Right cardiac atrium (tissue), 5 donors: ENCODE results near the gene ADAMTS17. TPM values are rescaled to one million over a fixed set of nuclear protein-coding genes. Genes with fewer than 3 reads are reported as not detected.

Experiments
- ATAC-seq, 2 donors: fragments of 200-7000 bp; cut with Tn5 transposase; one replicate each; pipeline versions ENCODE4 v1.8.0 to v1.9.1; 2020; ENCODE audit warnings: moderate library complexity in 2 of 2, mild to moderate bottlenecking in 1 of 2
- DNase-seq, 3 donors: peaks; one replicate each; pipeline ENCODE4 v3.0.0-alpha.2; 2020
- H3K27ac ChIP-seq: one replicate; pipeline ENCODE4 v1.5.1; 2013; ENCODE audit warnings: mild to moderate bottlenecking, low read length, control low read depth, moderate library complexity
- H3K27me3 ChIP-seq: one replicate; pipeline ENCODE4 v1.6.1; 2013; ENCODE audit not compliant: control insufficient read depth, insufficient read depth
- H3K4me1 ChIP-seq: one replicate; pipeline ENCODE4 v1.6.1; 2013; ENCODE audit warnings: low read length; ENCODE audit not compliant: control insufficient read depth, insufficient read depth
- H3K4me3 ChIP-seq: one replicate; pipeline ENCODE4 v1.5.1; 2013; ENCODE audit warnings: low read length, control low read depth
- H3K9me3 ChIP-seq: one replicate; pipeline ENCODE4 v1.6.1; 2013; ENCODE audit warnings: low read length; ENCODE audit not compliant: control insufficient read depth
- WGBS: extraction: QIAGEN DNeasy Blood & Tissue Kit; methylation state at CpG from one replicate; pipeline ENCODE4 v1.1.7; 2013; 5-methylcytosine and 5-hydroxymethylcytosine counted together
- intact Hi-C, 4 donors: fragments of 100-400 bp; cut with DNase I; formaldehyde crosslinking; loops; one replicate each; pipeline versions ENCODE4 v1.11.0 to v1.14.0; 2022 to 2023
- polyA plus RNA-seq: library from polyadenylated mRNA; stranded (reverse); fragments of 200-250 nt; gene quantifications from one replicate; pipeline ENCODE4 v1.2.3, GENCODE V29; 2013
- total RNA-seq, 4 donors: library from RNA; stranded (reverse); fragmentation: NEBNext Ultra II Directional; extraction: Animal tissue kit (Norgen Biotek cat#: 25700); gene quantifications; one replicate each; pipeline ENCODE4 v1.2.1, GENCODE V29; 2021
- donor health status: healthy with polysubstance abuse.
- donor health status: DM: no; HTN: yes; CAD: no.
- donor health status: DM: no; HTN: no; CAD: no.
- donor health status: DM: no; HTN: yes; CAD: no; lungs with severe emphysema.
- donor health status: DM: yes; HTN: yes; CAD: no.

Gene ADAMTS17
- total and polyA plus RNA-seq, 5 donors, result 1.2 to 6.5 (median 2.6) TPM

GRCh38 chr15:100234158-100235029, 107.4 kb downstream of the ADAMTS17 start:
- Histone ChIP-seq H3K4me3 (no peak overlapping the region), H3K4me1 (peaks cover 11% of the 10 kb centered on the region), H3K27me3 (no peaks in the 10 kb centered on the region), H3K9me3 (no peaks in the 10 kb centered on the region), H3K27ac (peak overlapping the region; percentile 34)
- DNase-seq (peak; percentile 77 to 90 (median 85)), ATAC-seq (peak; percentile 89 to 91)
- 42% methylated on average over 20 of the region's 20 CpGs for WGBS
- intact Hi-C loops, result no loop called here

- no peaks in the 10 kb centered on the region for H3K9me3 ChIP-seq
- no peak overlapping the region for H3K27ac ChIP-seq
- DNase-seq, result no peak
- H3K27me3 ChIP-seq, result no peaks in the 10 kb centered on the region
- 86% methylated on average over 4 of the region's 4 CpGs for WGBS
- no peak overlapping the region for H3K4me3 ChIP-seq
- no peak for ATAC-seq
- peaks cover 11% of the 10 kb centered on the region for H3K4me1 ChIP-seq
- intact Hi-C loops, result no loop called here
These were observed 111.0 kb downstream of the ADAMTS17 start for GRCh38 chr15:100230784-100231183.

- Histone ChIP-seq H3K27ac (no peak overlapping the region), H3K27me3 (no peaks in the 10 kb centered on the region), H3K4me3 (no peak overlapping the region), H3K4me1 (peaks cover 4% of the 10 kb centered on the region), H3K9me3 (no peaks in the 10 kb centered on the region)
- WGBS, result 74% methylated on average over 9 of the region's 9 CpGs
- intact Hi-C loops, result no loop called here
- DNase-seq, result no peak
- no peak for ATAC-seq
These were observed 112.3 kb downstream of the ADAMTS17 start for GRCh38 chr15:100229181-100230163.

GRCh38 chr15:100227781-100228180, 114.0 kb downstream of the ADAMTS17 start:
- Histone ChIP-seq H3K4me1 (no peaks in the 10 kb centered on the region), H3K27ac (no peak overlapping the region), H3K4me3 (no peak overlapping the region), H3K9me3 (no peaks in the 10 kb centered on the region), H3K27me3 (no peaks in the 10 kb centered on the region)
- no peak for ATAC-seq
- WGBS, result 89% methylated on average over 9 of the region's 9 CpGs
- intact Hi-C loops, result no loop called here
- no peak for DNase-seq

- Histone ChIP-seq H3K27me3 (no peaks in the 10 kb centered on the region), H3K9me3 (no peaks in the 10 kb centered on the region), H3K27ac (no peak overlapping the region), H3K4me1 (no peaks in the 10 kb centered on the region), H3K4me3 (no peak overlapping the region)
- intact Hi-C loops, result no loop called here
- WGBS, result 86% methylated on average over 5 of the region's 5 CpGs
- DNase-seq, result no peak
- no peak for ATAC-seq
These were observed 115.7 kb downstream of the ADAMTS17 start for GRCh38 chr15:100226107-100226506.

- Histone ChIP-seq H3K4me1 (no peaks in the 10 kb centered on the region), H3K9me3 (no peaks in the 10 kb centered on the region), H3K4me3 (no peak overlapping the region), H3K27ac (no peak overlapping the region), H3K27me3 (no peaks in the 10 kb centered on the region)
- intact Hi-C loops, result no loop called here
- WGBS, result 83% methylated on average over 11 of the region's 11 CpGs
- no peak for ATAC-seq
- no peak for DNase-seq
These were observed 117.3 kb downstream of the ADAMTS17 start for GRCh38 chr15:100224206-100225185.

- intact Hi-C loops, result no loop called here
- H3K27me3 ChIP-seq, result no peaks in the 10 kb centered on the region
- no peaks in the 10 kb centered on the region for H3K4me1 ChIP-seq
- no peak for DNase-seq
- H3K9me3 ChIP-seq, result no peaks in the 10 kb centered on the region
- no peak for ATAC-seq
- H3K27ac ChIP-seq, result no peak overlapping the region
- WGBS, result 89% methylated on average over 8 of the region's 8 CpGs
- no peak overlapping the region for H3K4me3 ChIP-seq
These were observed 119.4 kb downstream of the ADAMTS17 start for GRCh38 chr15:100222349-100222715.

- Histone ChIP-seq H3K4me1 (no peaks in the 10 kb centered on the region), H3K27ac (no peak overlapping the region), H3K4me3 (no peak overlapping the region), H3K27me3 (no peaks in the 10 kb centered on the region), H3K9me3 (no peaks in the 10 kb centered on the region)
- intact Hi-C loops, result no loop called here
- peak in 2 of 3 donors; percentile 64 to 84 for DNase-seq
- 82% methylated on average over 22 of the region's 22 CpGs for WGBS
- ATAC-seq, result peak in 1 of 2 donors; percentile 40
These were observed 120.1 kb downstream of the ADAMTS17 start for GRCh38 chr15:100221471-100222348.

GRCh38 chr15:100220058-100220768, 121.6 kb downstream of the ADAMTS17 start:
- Histone ChIP-seq H3K27me3 (no peaks in the 10 kb centered on the region), H3K4me1 (peaks cover 10% of the 10 kb centered on the region), H3K27ac (no peak overlapping the region), H3K4me3 (no peak overlapping the region), H3K9me3 (no peaks in the 10 kb centered on the region)
- WGBS, result 78% methylated on average over 14 of the region's 14 CpGs
- ATAC-seq (no peak), DNase-seq (no peak)
- intact Hi-C loops, result no loop called here
